GM13977 (cell line): ENCODE results near the gene CDC20.

Experiments used
- DNase-seq: peaks from one replicate; pipeline ENCODE4 v3.0.0; 2012; ENCODE audit warnings: low spot score
- in situ Hi-C: fragments of 300-500 bp; cut with MboI; formaldehyde crosslinking; loops from one replicate; pipeline ENCODE4 v1.12.0; 2022; ENCODE audit warnings: low sequenced_read_pairs, low pct_unique_long_range_greater_than_20kb, mixed read lengths, inconsistent platforms; ENCODE audit not compliant: unreplicated experiment
- TF ChIP-seq, protein P1 (sequence below): IDR thresholded peaks from 2 replicates; pipeline ENCODE4 v1.5.1; 2012; ENCODE audit warnings: mild to moderate bottlenecking, control low read depth; ENCODE audit not compliant: insufficient read depth; ENCODE audit errors: extremely low read depth, missing control alignments

Gene CDC20

DNA sequence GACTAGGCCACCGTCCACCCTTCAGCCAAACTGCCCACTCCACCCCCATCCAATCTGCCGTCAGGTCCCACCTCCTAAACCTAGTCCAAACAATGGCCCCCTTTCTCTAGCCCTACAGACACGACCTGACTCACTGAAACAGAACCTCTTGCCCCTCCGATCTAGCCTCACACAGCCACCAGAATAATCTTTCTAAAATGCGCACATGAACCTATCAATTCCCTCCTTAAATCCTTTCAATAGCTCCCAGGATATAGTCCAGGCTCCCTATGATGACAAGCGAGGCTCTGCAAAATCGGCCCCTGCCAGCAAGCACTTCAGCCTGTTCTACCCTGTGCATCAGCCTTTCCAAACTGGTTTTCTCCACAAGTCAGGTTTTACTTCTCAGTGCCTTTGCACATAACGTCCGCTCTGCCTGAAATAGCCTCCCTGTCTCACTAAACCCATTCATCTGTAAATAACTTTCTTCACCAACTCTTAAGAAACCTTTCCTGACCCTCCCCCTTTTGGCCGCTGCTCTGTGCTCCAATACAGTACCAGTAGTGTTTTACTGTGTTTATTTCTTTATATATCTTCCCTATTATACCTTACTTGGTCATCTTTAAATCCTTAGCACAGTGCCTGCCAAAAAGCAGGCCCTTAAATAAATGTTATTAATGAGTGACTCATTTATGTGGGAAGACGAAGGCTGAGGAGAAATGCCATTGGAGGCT, 9.0 kb upstream of the CDC20 start:
- TF ChIP-seq, protein P1, sequence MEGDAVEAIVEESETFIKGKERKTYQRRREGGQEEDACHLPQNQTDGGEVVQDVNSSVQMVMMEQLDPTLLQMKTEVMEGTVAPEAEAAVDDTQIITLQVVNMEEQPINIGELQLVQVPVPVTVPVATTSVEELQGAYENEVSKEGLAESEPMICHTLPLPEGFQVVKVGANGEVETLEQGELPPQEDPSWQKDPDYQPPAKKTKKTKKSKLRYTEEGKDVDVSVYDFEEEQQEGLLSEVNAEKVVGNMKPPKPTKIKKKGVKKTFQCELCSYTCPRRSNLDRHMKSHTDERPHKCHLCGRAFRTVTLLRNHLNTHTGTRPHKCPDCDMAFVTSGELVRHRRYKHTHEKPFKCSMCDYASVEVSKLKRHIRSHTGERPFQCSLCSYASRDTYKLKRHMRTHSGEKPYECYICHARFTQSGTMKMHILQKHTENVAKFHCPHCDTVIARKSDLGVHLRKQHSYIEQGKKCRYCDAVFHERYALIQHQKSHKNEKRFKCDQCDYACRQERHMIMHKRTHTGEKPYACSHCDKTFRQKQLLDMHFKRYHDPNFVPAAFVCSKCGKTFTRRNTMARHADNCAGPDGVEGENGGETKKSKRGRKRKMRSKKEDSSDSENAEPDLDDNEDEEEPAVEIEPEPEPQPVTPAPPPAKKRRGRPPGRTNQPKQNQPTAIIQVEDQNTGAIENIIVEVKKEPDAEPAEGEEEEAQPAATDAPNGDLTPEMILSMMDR = no peak
- no peak for DNase-seq

DNA sequence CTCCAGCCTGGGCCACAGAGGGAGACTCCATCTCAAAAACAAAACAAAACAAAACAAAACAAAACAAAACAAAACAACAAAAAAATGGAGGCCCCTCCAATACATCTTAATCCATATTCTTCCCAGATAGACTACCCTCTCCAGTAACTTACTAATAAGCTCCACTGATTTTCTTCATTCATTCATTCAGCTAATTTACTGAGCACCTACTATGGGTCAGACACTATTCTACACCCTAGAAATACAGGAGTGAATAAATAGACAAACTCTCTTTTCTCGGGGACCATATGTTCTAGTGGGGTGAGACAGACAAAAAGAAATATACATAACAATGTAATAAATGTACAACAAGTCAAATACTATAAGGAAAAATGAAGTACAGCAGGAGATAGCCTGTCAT, 7.8 kb upstream of the CDC20 start:
- in situ Hi-C loops = loop anchor here (25.0 kb wide), 1 partner anchor 114 kb away; no protein-coding TSS in a partner anchor
- TF ChIP-seq, protein P1 = no peak
- DNase-seq = no peak

More for the DNA sequence above, 9.0 kb upstream of the CDC20 start:
- in situ Hi-C loops = loop anchor here (25.0 kb wide), 1 partner anchor 112 kb away; no protein-coding TSS in a partner anchor

DNA sequence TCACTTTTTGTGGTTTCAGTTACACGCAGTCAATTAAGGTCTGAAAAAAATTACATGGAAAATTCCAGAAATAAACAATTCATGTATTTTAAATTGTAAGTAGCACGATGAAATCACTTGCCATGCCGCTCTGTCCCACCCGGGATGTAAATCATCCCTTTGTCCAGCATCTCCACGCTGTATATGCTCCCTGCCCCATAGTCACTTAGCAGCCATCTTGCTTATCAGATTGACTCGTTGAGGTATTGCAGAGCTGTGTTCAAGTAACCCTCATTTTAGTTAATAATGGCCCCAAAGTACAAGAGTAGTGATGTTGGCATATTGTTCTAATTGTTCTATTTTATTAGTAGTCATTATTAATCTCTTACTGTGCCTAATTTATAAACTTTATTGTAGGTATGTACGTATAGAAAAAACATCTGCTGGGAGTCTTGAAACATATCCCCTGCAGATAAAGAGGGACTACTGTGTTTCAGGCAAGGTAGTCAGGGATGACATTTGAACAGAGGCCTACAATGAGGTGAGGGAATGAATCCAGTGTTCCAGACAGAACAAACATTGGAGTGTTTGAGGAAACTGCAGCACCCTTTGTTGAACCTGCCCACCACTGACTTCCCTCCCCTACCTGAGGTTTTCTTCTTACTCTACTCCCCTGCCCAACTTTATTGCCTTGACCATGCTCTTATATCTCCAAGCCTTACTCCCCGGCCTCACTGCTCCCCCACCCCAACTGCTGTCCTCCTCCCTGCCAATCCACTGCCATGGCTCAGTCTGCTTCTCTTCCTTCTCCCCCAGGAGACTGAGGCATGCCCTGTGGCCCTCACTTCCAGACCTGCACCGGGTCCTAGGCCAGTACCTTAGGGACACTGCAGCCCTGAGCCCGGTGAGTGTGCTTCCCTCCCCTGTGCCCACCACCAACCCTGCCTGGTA, 7.1 kb upstream of the CDC20 start:
- TF ChIP-seq, protein P1 = no peak
- in situ Hi-C loops = loop anchor here (25.0 kb wide), 1 partner anchor 114 kb away; no protein-coding TSS in a partner anchor
- no peak for DNase-seq

DNA sequence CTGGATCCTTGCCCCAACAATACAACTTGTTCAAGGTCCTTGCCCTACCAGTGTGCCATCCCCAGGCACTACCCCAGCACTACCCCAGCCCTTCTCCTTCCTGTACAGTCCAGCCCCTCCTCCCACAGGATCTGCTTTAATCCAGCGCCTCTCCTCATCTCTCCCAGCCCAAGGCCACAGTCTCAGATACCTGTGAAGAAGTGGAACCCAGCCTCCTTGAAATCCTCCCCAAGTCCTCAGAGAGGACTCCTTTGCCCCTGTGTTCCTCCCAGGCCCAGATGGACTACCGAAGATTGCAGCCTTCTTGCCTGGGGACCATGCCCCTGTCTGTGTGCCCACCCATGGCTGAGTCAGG, 6.5 kb upstream of the CDC20 start:
- in situ Hi-C loops = loop anchor here (25.0 kb wide), 1 partner anchor 115 kb away; no protein-coding TSS in a partner anchor
- DNase-seq = no peak
- TF ChIP-seq, protein P1 = no peak

DNA sequence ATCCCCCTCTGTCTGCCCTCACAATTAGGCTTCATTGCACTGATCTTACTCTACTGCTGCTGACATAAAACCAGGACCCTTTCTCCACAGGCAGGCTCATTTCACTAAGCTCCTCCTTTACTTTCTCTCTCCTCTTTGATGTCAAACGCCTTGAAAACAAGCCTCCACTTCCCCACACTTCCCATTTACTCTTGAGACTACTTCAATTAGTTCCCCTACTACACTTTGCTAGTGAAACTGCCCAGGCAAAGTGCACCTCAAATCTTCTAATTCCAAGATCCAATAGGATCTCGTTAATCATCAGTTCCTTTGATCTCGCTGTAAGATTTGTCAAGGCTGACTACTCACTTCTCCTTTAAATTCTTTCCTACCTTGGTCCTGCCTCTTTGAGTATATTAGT, 5.9 kb upstream of the CDC20 start:
- TF ChIP-seq, protein P1 = no peak
- in situ Hi-C loops = loop anchor here (25.0 kb wide), 1 partner anchor 116 kb away; no protein-coding TSS in a partner anchor
- no peak for DNase-seq

DNA sequence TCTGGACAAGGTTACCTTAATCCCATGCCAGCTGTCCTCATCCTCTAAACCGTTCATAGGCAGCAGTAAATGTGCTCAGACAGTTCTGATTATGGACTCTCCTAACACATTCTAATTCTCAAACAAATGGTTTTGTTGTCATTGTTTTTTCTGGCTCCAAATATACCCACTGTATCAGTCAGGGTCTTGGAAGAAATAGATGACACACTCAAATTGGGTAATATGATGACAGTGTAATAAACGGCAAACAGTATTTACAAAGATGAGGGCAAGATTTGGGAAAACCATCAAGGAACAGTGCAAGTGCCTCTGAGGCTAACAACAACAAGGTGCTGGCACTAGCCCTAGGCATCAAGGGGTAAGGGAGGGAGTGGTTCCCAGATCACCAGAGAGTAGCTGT, 4.3 kb upstream of the CDC20 start:
- no peak for DNase-seq
- in situ Hi-C loops = loop anchor here (25.0 kb wide), 1 partner anchor 117 kb away; no protein-coding TSS in a partner anchor
- TF ChIP-seq, protein P1 = no peak
